ENCODE data around the gene STRAP.
"Not testable (repeated sequence)": the region's sequence is repeated elsewhere in the genome, so short reads cannot be mapped to it uniquely, and the experiment has no call there.

STRAP gene

GRCh38 chr12:15928870-15929571, 46.8 kb downstream of the STRAP start:
- no peak for DNase-seq

- DNase-seq: peak; percentile 31 to 78
These were observed 49.4 kb downstream of the STRAP start for GRCh38 chr12:15931590-15932053.

GRCh38 chr12:15932327-15932726, 50.1 kb downstream of the STRAP start:
- no peak for DNase-seq

- DNase-seq: no peak
These were observed 50.8 kb downstream of the STRAP start for GRCh38 chr12:15932971-15933370.

- no peak for DNase-seq
These were observed 51.6 kb downstream of the STRAP start for GRCh38 chr12:15933751-15934150.

- DNase-seq: no peak
These were observed 54.6 kb downstream of the STRAP start for GRCh38 chr12:15936751-15937150.

GRCh38 chr12:15937902-15938301, 55.7 kb downstream of the STRAP start:
- no peak for DNase-seq

GRCh38 chr12:15939111-15939510, 56.9 kb downstream of the STRAP start:
- no peak for DNase-seq

GRCh38 chr12:15942475-15942874, 60.3 kb downstream of the STRAP start:
- DNase-seq: no peak

GRCh38 chr12:15943519-15943918, 61.3 kb downstream of the STRAP start:
- DNase-seq: not testable (repeated sequence)

GRCh38 chr12:15948461-15948860, 66.3 kb downstream of the STRAP start:
- DNase-seq: not testable (repeated sequence)

All from NCI-H524 (cell line).